H1 (cell line): ENCODE results near the gene POLD1. TPM values are rescaled to one million over a fixed set of nuclear protein-coding genes. Genes with fewer than 3 reads are reported as not detected.
"Not testable (repeated sequence)": the region's sequence is repeated elsewhere in the genome, so short reads cannot be mapped to it uniquely, and the experiment has no call there.

Experiments used
- CTCF ChIA-PET: fragments of 300-600 bp; sonication (Branson Sonifier 250); formaldehyde crosslinking; loops from one replicate; lab custom pipeline; 2021; ENCODE audit not compliant: partially characterized antibody; lab: Charles Lee
- POLR2A ChIA-PET: fragments of 300-600 bp; sonication (Branson Sonifier 250); formaldehyde crosslinking; loops from one replicate; lab custom pipeline; 2021; ENCODE audit warnings: inconsistent platforms; ENCODE audit not compliant: partially characterized antibody; lab: Charles Lee
- DNase-seq, 2 experiments: peaks; one replicate each; pipeline versions ENCODE4 v3.0.0 to v3.0.0-alpha.2; 2010 to 2022; ENCODE audit warnings: low spot score in 2 of 2, low read depth in 1 of 2, mixed read lengths in 1 of 2
- FAIRE-seq: peaks from 2 replicates; lab custom pipeline; 2011; peaks lifted over from hg19 to GRCh38; lab: Jason Lieb, UNC
- H2AFZ ChIP-seq: 2 replicates; pipeline ENCODE4 v1.8.1; 2012; ENCODE audit warnings: low read length, inconsistent platforms
- H2AK5ac ChIP-seq: 2 replicates; pipeline ENCODE4 v1.6.1; 2013; ENCODE audit warnings: low read depth, low read length
- H2BK120ac ChIP-seq: replicated peaks from 2 replicates; pipeline ENCODE3; 2013; ENCODE audit warnings: low read depth, low read length, inconsistent platforms
- H2BK12ac ChIP-seq: 2 replicates; pipeline ENCODE4 v1.6.1; 2013; ENCODE audit warnings: low read depth, low read length
- H2BK15ac ChIP-seq: 2 replicates; pipeline ENCODE4 v1.6.1; 2013; ENCODE audit warnings: low read length
- H2BK20ac ChIP-seq: 2 replicates; pipeline ENCODE4 v1.6.1; 2013; ENCODE audit warnings: low read length
- H2BK5ac ChIP-seq: 2 replicates; pipeline ENCODE4 v1.6.1; 2013; ENCODE audit warnings: low read depth, low read length
- H3K14ac ChIP-seq: 2 replicates; pipeline ENCODE4 v1.6.1; 2013; ENCODE audit warnings: inconsistent platforms; ENCODE audit not compliant: insufficient read length
- H3K18ac ChIP-seq: 2 replicates; pipeline ENCODE4 v1.6.1; 2013; ENCODE audit warnings: low read length; ENCODE audit errors: extremely low read depth
- H3K23ac ChIP-seq: 2 replicates; pipeline ENCODE4 v1.6.1; 2013; ENCODE audit warnings: inconsistent platforms; ENCODE audit not compliant: insufficient read length
- H3K23me2 ChIP-seq: 2 replicates; pipeline ENCODE4 v1.6.1; 2013; ENCODE audit warnings: low read depth, low read length
- H3K27ac ChIP-seq: 2 replicates; pipeline ENCODE4 v1.6.1; 2011; ENCODE audit warnings: low read depth, low read length, inconsistent platforms
- H3K27me3 ChIP-seq, 4 experiments: replicated peaks in 1 of 4; 1 replicate in 1 of 4; 2 replicates in 3 of 4; pipeline versions ENCODE4 v1.6.1 to v1.8.1; 2011 to 2013; ENCODE audit warnings: low read length in 3 of 4, mild to moderate bottlenecking in 3 of 4, inconsistent platforms in 2 of 4, mixed read lengths in 2 of 4, moderate library complexity in 1 of 4; ENCODE audit not compliant: control insufficient read depth in 3 of 4, insufficient read depth in 3 of 4; ENCODE audit errors: extremely low read depth in 1 of 4
- H3K36me3 ChIP-seq, 4 experiments: 2 replicates each; pipeline versions ENCODE4 v1.6.1 to v1.8.1; 2011 to 2013; ENCODE audit warnings: mild to moderate bottlenecking in 4 of 4, low read length in 3 of 4, moderate library complexity in 2 of 4, control low read depth in 1 of 4, inconsistent platforms in 1 of 4; ENCODE audit not compliant: insufficient read depth in 4 of 4, control insufficient read depth in 2 of 4
- H3K4ac ChIP-seq: replicated peaks from 2 replicates; pipeline ENCODE3; 2013; ENCODE audit warnings: low read length, low read depth, mixed read lengths, inconsistent platforms; ENCODE audit not compliant: insufficient read length
- H3K4me1 ChIP-seq, 4 experiments: replicated peaks in 1 of 4; 1 replicate in 1 of 4; 2 replicates in 3 of 4; pipeline versions ENCODE4 v1.6.1 to v1.8.1; 2011 to 2013; ENCODE audit warnings: low read length in 3 of 4, inconsistent platforms in 2 of 4, mixed read lengths in 1 of 4; ENCODE audit not compliant: insufficient read depth in 4 of 4, control insufficient read depth in 3 of 4
- H3K4me2 ChIP-seq, 2 experiments: 2 replicates each; pipeline versions ENCODE4 v1.6.1 to v1.8.1; 2011 to 2013; ENCODE audit warnings: low read depth in 2 of 2, low read length in 2 of 2, control low read depth in 1 of 2, inconsistent platforms in 1 of 2, mild to moderate bottlenecking in 1 of 2; ENCODE audit not compliant: insufficient read depth in 1 of 2
- H3K4me3 ChIP-seq, 4 experiments: fragments of 200-600, 300-600 bp in 1 of 4; sonication (generic), shearing (Covaris generic), sonication (Bioruptor Twin) in 1 of 4; 2 replicates each; pipeline versions ENCODE4 v1.5.1 to v1.8.1; 2011 to 2016; ENCODE audit warnings: low read length in 4 of 4, low read depth in 3 of 4, control low read depth in 2 of 4, inconsistent platforms in 2 of 4, mild to moderate bottlenecking in 2 of 4, mixed read lengths in 1 of 4, moderate library complexity in 1 of 4; ENCODE audit not compliant: insufficient read depth in 2 of 4; ENCODE audit errors: extremely low read depth in 1 of 4
- H3K56ac ChIP-seq: replicated peaks from 2 replicates; pipeline ENCODE3; 2013; ENCODE audit warnings: low read depth, mild to moderate bottlenecking, mixed read lengths, low read length, inconsistent platforms; ENCODE audit not compliant: insufficient read length
- H3K79me1 ChIP-seq: 2 replicates; pipeline ENCODE4 v1.6.1; 2013; ENCODE audit warnings: low read depth, low read length, control low read depth
- H3K79me2 ChIP-seq, 2 experiments: 2 replicates each; pipeline versions ENCODE4 v1.6.1 to v1.8.1; 2012 to 2013; ENCODE audit warnings: low read length in 2 of 2, mild to moderate bottlenecking in 2 of 2, inconsistent platforms in 1 of 2; ENCODE audit not compliant: insufficient read depth in 2 of 2, control insufficient read depth in 1 of 2
- H3K9ac ChIP-seq, 4 experiments: replicated peaks in 1 of 4; 1 replicate in 1 of 4; 2 replicates in 3 of 4; pipeline versions ENCODE4 v1.6.1 to v1.8.1; 2011 to 2013; ENCODE audit warnings: low read depth in 3 of 4, low read length in 3 of 4, control low read depth in 2 of 4, mild to moderate bottlenecking in 2 of 4, moderate library complexity in 2 of 4, inconsistent platforms in 1 of 4; ENCODE audit errors: extremely low read depth in 1 of 4
- H3K9me3 ChIP-seq, 2 experiments: 2 replicates each; pipeline versions ENCODE4 v1.6.1 to v1.8.1; 2012 to 2013; ENCODE audit warnings: mild to moderate bottlenecking in 2 of 2, moderate library complexity in 2 of 2, control low read depth in 1 of 2, inconsistent platforms in 1 of 2, low read depth in 1 of 2, low read length in 1 of 2, mixed read lengths in 1 of 2; ENCODE audit not compliant: insufficient read depth in 2 of 2
- H4K20me1 ChIP-seq, 2 experiments: replicated peaks in 1 of 2; 2 replicates each; pipeline versions ENCODE3 to v1.8.1; 2011 to 2013; ENCODE audit warnings: inconsistent platforms in 2 of 2, low read length in 2 of 2, mild to moderate bottlenecking in 1 of 2; ENCODE audit not compliant: insufficient read depth in 2 of 2, control insufficient read depth in 1 of 2
- H4K5ac ChIP-seq: 2 replicates; pipeline ENCODE4 v1.6.1; 2013; ENCODE audit warnings: low read length, low read depth, mixed read lengths, inconsistent platforms; ENCODE audit not compliant: insufficient read length
- H4K8ac ChIP-seq: 2 replicates; pipeline ENCODE4 v1.8.0; 2013; ENCODE audit warnings: mild to moderate bottlenecking, moderate library complexity, low read length, inconsistent platforms; ENCODE audit not compliant: insufficient read depth; ENCODE audit errors: extremely low read depth
- H4K91ac ChIP-seq: replicated peaks from 2 replicates; pipeline ENCODE3; 2013; ENCODE audit warnings: low read length, mixed read lengths, inconsistent platforms; ENCODE audit not compliant: insufficient read length
- WGBS, 2 experiments: shearing (Covaris generic) in 1 of 2; methylation state at CpG; one replicate each; pipeline versions ENCODE4 v1.1.6 to v1.1.7; 2013 to 2015; ENCODE audit warnings: low lambda C conversion rate in 2 of 2, mixed read lengths in 2 of 2, inconsistent platforms in 1 of 2, low coverage in 1 of 2, missing lambda C conversion rate in 1 of 2; ENCODE audit not compliant: insufficient replicate concordance in 2 of 2, insufficient coverage in 1 of 2, insufficient read length in 1 of 2; ENCODE audit errors: extremely low coverage in 1 of 2, missing lambda C conversion rate in 1 of 2; 5-methylcytosine and 5-hydroxymethylcytosine counted together
- polyA plus RNA-seq, 7 experiments: library from polyadenylated mRNA; depleted of rRNA in 3 of 7; stranded (reverse) in 5 of 7; unstranded in 2 of 7; fragments of >200 nt in 5 of 7; fragments of 200-250 nt in 2 of 7; gene quantifications; 1 replicate in 5 of 7; 2 replicates in 1 of 7; 4 replicates in 1 of 7; pipeline versions ENCODE4 v1.2.1 to v1.2.3, GENCODE V29; 2011 to 2013; ENCODE audit warnings: missing spikeins in 2 of 7, mixed read lengths in 2 of 7
- total RNA-seq: library from RNA; stranded (reverse); fragmentation: NEBNext Ultra II Directional; extraction: Animal tissue kit (Norgen Biotek cat#: 25700); gene quantifications from 2 replicates; pipeline ENCODE4 v1.2.1, GENCODE V29; 2021

Gene POLD1
- total and polyA plus RNA-seq, 2 of the 8 experiments (the other 6 are each of a cell fraction or from before 2014, with no cell fraction given): 141 to 142 TPM

GRCh38 chr19:50390295-50390694 is 6.1 kb downstream of the POLD1 start:
- 97% methylated on average over 3 of the region's 3 CpGs; no CpG with 5 or more reads in 1 of the 2 experiments for WGBS, 2 experiments
- not testable (repeated sequence) for H4K5ac ChIP-seq, H2BK15ac ChIP-seq, H2BK12ac ChIP-seq, H3K4ac ChIP-seq, H2AFZ ChIP-seq, H3K4me2 ChIP-seq, DNase-seq, H3K14ac ChIP-seq, H2BK20ac ChIP-seq, H4K91ac ChIP-seq, H2BK5ac ChIP-seq, H3K9ac ChIP-seq, H3K23me2 ChIP-seq, H3K27ac ChIP-seq, H3K27me3 ChIP-seq, H2AK5ac ChIP-seq, H2BK120ac ChIP-seq, H4K8ac ChIP-seq, H3K56ac ChIP-seq, H3K4me1 ChIP-seq, H3K4me3 ChIP-seq, H3K18ac ChIP-seq, FAIRE-seq, H3K23ac ChIP-seq
- CTCF ChIA-PET: interaction anchor here (0.6 kb wide), 1 partner anchor 80 kb away, joined by 3 read pairs; no protein-coding TSS in a partner anchor
- H3K79me2 ChIP-seq: peaks cover 8 to 60% of the 10 kb centered on the region in 2 experiments; a peak in 3 of 4 replicates
- peaks cover 4 to 14% of the 10 kb centered on the region in 2 experiments; a peak in 2 of 4 replicates for H3K9me3 ChIP-seq
- H4K20me1 ChIP-seq: peaks cover 5 to 12% of the 10 kb centered on the region in 2 experiments
- peaks cover 12% of the 10 kb centered on the region for H3K79me1 ChIP-seq
- H3K36me3 ChIP-seq: peaks cover 6 to 28% (median 15%) of the 10 kb centered on the region in 4 experiments; a peak in 7 of 8 replicates
- POLR2A ChIA-PET: interaction anchor here (1.3 kb wide), 1 partner anchor 9 kb away, joined by 3 read pairs; no protein-coding TSS in a partner anchor

- H4K91ac ChIP-seq, H3K27ac ChIP-seq, DNase-seq, H2AFZ ChIP-seq, H3K14ac ChIP-seq, H3K4ac ChIP-seq, H3K79me1 ChIP-seq, H2BK15ac ChIP-seq, H3K56ac ChIP-seq, H3K23ac ChIP-seq, H3K23me2 ChIP-seq, H2BK120ac ChIP-seq, H2BK12ac ChIP-seq, H3K18ac ChIP-seq, POLR2A ChIA-PET, H3K27me3 ChIP-seq, H2BK5ac ChIP-seq, H2AK5ac ChIP-seq, FAIRE-seq, H3K4me1 ChIP-seq, H3K4me3 ChIP-seq, H3K9ac ChIP-seq, H4K5ac ChIP-seq, H2BK20ac ChIP-seq, H4K20me1 ChIP-seq, H3K4me2 ChIP-seq, H4K8ac ChIP-seq: not testable (repeated sequence)
- peaks cover 3 to 58% of the 10 kb centered on the region in 2 experiments; a peak in 3 of 4 replicates for H3K79me2 ChIP-seq
- H3K36me3 ChIP-seq: peaks cover 6 to 28% (median 15%) of the 10 kb centered on the region in 4 experiments; a peak in 7 of 8 replicates
- CTCF ChIA-PET: interaction anchor here (1.0 kb wide), 1 partner anchor 24 kb away, joined by 4 read pairs; no protein-coding TSS in a partner anchor
- peaks cover 4 to 14% of the 10 kb centered on the region in 2 experiments; a peak in 2 of 4 replicates for H3K9me3 ChIP-seq
- 96% methylated on average over 15 of the region's 23 CpGs; no CpG with 5 or more reads in 1 of the 2 experiments for WGBS, 2 experiments
Measured at GRCh38 chr19:50390952-50391351, 6.8 kb downstream of the POLD1 start.
